Neuronal stem cell (in vitro differentiated cells): ENCODE results near the gene PPP2R5E. TPM values are rescaled to one million over a fixed set of nuclear protein-coding genes. Genes with fewer than 3 reads are reported as not detected.

Source experiments
- DNase-seq: peaks from one replicate; pipeline ENCODE4 v3.0.0-alpha.2; 2013; ENCODE audit warnings: low spot score
- H2AFZ ChIP-seq: one replicate; pipeline ENCODE4 v1.6.1; 2013; ENCODE audit warnings: mild to moderate bottlenecking, low read length, inconsistent platforms
- H2AK5ac ChIP-seq: 2 replicates; pipeline ENCODE4 v1.6.1; 2013; ENCODE audit warnings: low read depth, mild to moderate bottlenecking, inconsistent platforms, low read length, moderate library complexity, mixed read lengths
- H2BK120ac ChIP-seq: 2 replicates; pipeline ENCODE4 v1.6.1; 2013; ENCODE audit warnings: low read depth, mild to moderate bottlenecking, inconsistent platforms, low read length, moderate library complexity, mixed read lengths
- H2BK12ac ChIP-seq: one replicate; pipeline ENCODE4 v1.6.1; 2013; ENCODE audit warnings: low read length, inconsistent platforms
- H2BK15ac ChIP-seq: 2 replicates; pipeline ENCODE4 v1.6.1; 2013; ENCODE audit warnings: mild to moderate bottlenecking, low read length, inconsistent platforms, mixed read lengths
- H2BK5ac ChIP-seq: one replicate; pipeline ENCODE4 v1.6.1; 2013; ENCODE audit warnings: inconsistent platforms, mild to moderate bottlenecking, low read length, moderate library complexity
- H3K14ac ChIP-seq: one replicate; pipeline ENCODE4 v1.6.1; 2013; ENCODE audit warnings: low read length, inconsistent platforms
- H3K18ac ChIP-seq: 2 replicates; pipeline ENCODE4 v1.6.1; 2013; ENCODE audit warnings: low read length, inconsistent platforms
- H3K23ac ChIP-seq: 2 replicates; pipeline ENCODE4 v1.6.1; 2013; ENCODE audit warnings: low read depth, mild to moderate bottlenecking, mixed read lengths, low read length, inconsistent platforms; ENCODE audit not compliant: poor library complexity
- H3K27ac ChIP-seq: replicated peaks from 3 replicates; pipeline ENCODE4 v1.5.1; 2013; ENCODE audit warnings: low read length, inconsistent platforms
- H3K27me3 ChIP-seq, 3 experiments: 2 replicates each; pipeline ENCODE4 v1.6.1; 2013; ENCODE audit warnings: low read length in 3 of 3, mild to moderate bottlenecking in 2 of 3, inconsistent platforms in 1 of 3, low read depth in 1 of 3, mixed read lengths in 1 of 3, moderate library complexity in 1 of 3; ENCODE audit not compliant: control insufficient read depth in 3 of 3, insufficient read depth in 3 of 3
- H3K36me3 ChIP-seq, 2 donors: replicated peaks in 1 of 2; 2 replicates each; pipeline ENCODE4 v1.6.1; 2013; ENCODE audit warnings: low read length in 2 of 2; ENCODE audit not compliant: control insufficient read depth in 2 of 2, insufficient read depth in 2 of 2
- H3K4ac ChIP-seq: 2 replicates; pipeline ENCODE4 v1.6.1; 2013; ENCODE audit warnings: inconsistent platforms, mild to moderate bottlenecking, low read length, moderate library complexity
- H3K4me1 ChIP-seq, 2 donors: 1 replicate in 1 of 2; 2 replicates in 1 of 2; pipeline ENCODE4 v1.6.1; 2013; ENCODE audit warnings: low read length in 2 of 2, low read depth in 1 of 2; ENCODE audit not compliant: control insufficient read depth in 2 of 2, insufficient read depth in 1 of 2
- H3K4me2 ChIP-seq: one replicate; pipeline ENCODE4 v1.6.1; 2013; ENCODE audit warnings: mild to moderate bottlenecking, low read length, inconsistent platforms; ENCODE audit not compliant: insufficient read depth, poor library complexity, severe bottlenecking
- H3K4me3 ChIP-seq, 2 donors: 2 replicates each; pipeline ENCODE4 v1.5.1; 2013; ENCODE audit warnings: low read length in 2 of 2, mild to moderate bottlenecking in 2 of 2, inconsistent platforms in 1 of 2, moderate library complexity in 1 of 2
- H3K79me1 ChIP-seq: one replicate; pipeline ENCODE4 v1.6.1; 2013; ENCODE audit warnings: low read depth, mild to moderate bottlenecking, inconsistent platforms, low read length, moderate library complexity
- H3K9ac ChIP-seq: one replicate; pipeline ENCODE4 v1.6.1; 2013; ENCODE audit warnings: mild to moderate bottlenecking, low read depth, low read length, inconsistent platforms; ENCODE audit not compliant: poor library complexity
- H3K9me3 ChIP-seq, 2 donors: replicated peaks in 1 of 2; 2 replicates each; pipeline versions ENCODE3 to v1.6.1; 2013; ENCODE audit warnings: low read length in 2 of 2, mild to moderate bottlenecking in 2 of 2, inconsistent platforms in 1 of 2, low read depth in 1 of 2, mixed read lengths in 1 of 2, moderate library complexity in 1 of 2; ENCODE audit not compliant: control insufficient read depth in 2 of 2, insufficient read depth in 1 of 2
- H4K8ac ChIP-seq: one replicate; pipeline ENCODE4 v1.6.1; 2013; ENCODE audit warnings: low read depth, mild to moderate bottlenecking, inconsistent platforms, low read length, moderate library complexity
- H4K91ac ChIP-seq: one replicate; pipeline ENCODE4 v1.6.1; 2013; ENCODE audit warnings: low read length, low read depth, mild to moderate bottlenecking, inconsistent platforms; ENCODE audit not compliant: poor library complexity
- WGBS, 2 donors: extraction: QIAGEN DNeasy Blood & Tissue Kit; methylation state at CpG; one replicate each; pipeline ENCODE4 v1.1.7; 2013; ENCODE audit warnings: missing lambda C conversion rate in 2 of 2, mixed read lengths in 1 of 2; ENCODE audit not compliant: insufficient read length in 2 of 2, insufficient replicate concordance in 1 of 2; ENCODE audit errors: extremely low coverage in 2 of 2; 5-methylcytosine and 5-hydroxymethylcytosine counted together
- small RNA-seq: library from polyadenylated mRNA; stranded (forward); fragments of <200 nt; extraction: miRNeasy Mini kit (QIAGEN cat#:217004); gene quantifications from one replicate; pipeline ENCODE3, GENCODE V24; 2013; ENCODE audit not compliant: insufficient read depth

PPP2R5E gene

DNA sequence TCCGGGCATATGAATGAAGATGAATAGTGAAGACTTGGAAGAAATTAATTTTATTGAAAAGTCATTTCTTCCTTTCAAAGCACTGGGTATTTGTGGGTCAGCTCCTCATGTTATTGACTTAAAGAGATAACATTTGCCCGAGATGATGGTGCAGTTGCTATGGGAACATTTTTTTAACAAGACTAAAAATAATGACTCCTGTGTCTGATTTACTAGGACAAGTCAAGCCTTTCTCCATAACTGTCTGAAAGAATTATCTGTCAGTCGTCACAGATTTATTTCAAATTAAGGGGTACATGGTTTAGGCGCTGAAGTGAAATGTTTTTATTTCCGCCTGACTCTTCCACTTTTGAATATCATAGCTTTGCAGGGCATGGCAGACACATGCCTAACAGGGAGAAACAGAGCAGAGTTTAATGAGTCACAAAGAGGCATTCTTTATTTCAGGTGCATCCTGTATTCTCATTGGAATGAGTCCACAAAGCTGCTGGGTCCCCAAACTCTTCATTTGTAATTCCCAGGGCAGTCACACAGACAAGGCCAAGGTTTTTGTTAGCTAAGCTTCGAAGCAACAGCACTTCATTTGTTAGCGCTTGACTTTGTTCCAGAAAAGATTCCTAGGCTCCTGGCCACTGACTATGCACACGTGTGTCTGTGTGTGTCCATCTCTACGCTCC lies 220.1 kb downstream of the PPP2R5E start:
- Histone ChIP-seq H3K18ac (no peak overlapping the region), H3K4me1 (peaks cover 0 to 8% of the 10 kb centered on the region in 2 donors), H3K14ac (no peak overlapping the region), H2AFZ (no peak overlapping the region), H3K36me3 (no peaks in the 10 kb centered on the region), H3K79me1 (no peaks in the 10 kb centered on the region), H3K23ac (no peak overlapping the region), H3K4ac (no peak overlapping the region), H2BK120ac (no peak overlapping the region), H2BK12ac (no peak overlapping the region), H3K27ac (no peak overlapping the region), H4K91ac (no peak overlapping the region), H3K4me2 (no peak overlapping the region), H3K4me3 (no peak overlapping the region), H2AK5ac (no peak overlapping the region), H3K9ac (no peak overlapping the region), H4K8ac (no peak overlapping the region), H2BK5ac (no peak overlapping the region), H3K9me3 (no peaks in the 10 kb centered on the region), H2BK15ac (no peak overlapping the region), H3K27me3 (no peaks in the 10 kb centered on the region)
- no peak for DNase-seq
- WGBS, 2 donors: no CpG with 5 or more reads among the region's 9 CpGs

GRCh38 chr14:63322472-63322871 lies 220.7 kb downstream of the PPP2R5E start:
- H3K4me2 ChIP-seq: no peak overlapping the region
- H3K9ac ChIP-seq: no peak overlapping the region
- H3K18ac ChIP-seq: no peak overlapping the region
- no peaks in the 10 kb centered on the region for H3K27me3 ChIP-seq
- no peaks in the 10 kb centered on the region for H3K79me1 ChIP-seq
- H2BK120ac ChIP-seq: no peak overlapping the region
- H4K8ac ChIP-seq: no peak overlapping the region
- no peak overlapping the region for H2BK5ac ChIP-seq
- H2BK12ac ChIP-seq: no peak overlapping the region
- H2AFZ ChIP-seq: no peak overlapping the region
- H3K14ac ChIP-seq: no peak overlapping the region
- H3K27ac ChIP-seq: no peak overlapping the region
- H4K91ac ChIP-seq: no peak overlapping the region
- no peak overlapping the region for H3K4ac ChIP-seq
- no peak overlapping the region for H2AK5ac ChIP-seq
- H3K4me3 ChIP-seq: no peak overlapping the region
- no peak overlapping the region for H3K23ac ChIP-seq
- no peak for DNase-seq
- H3K36me3 ChIP-seq: no peaks in the 10 kb centered on the region
- no CpG with 5 or more reads among the region's 1 CpG for WGBS, 2 donors
- H3K4me1 ChIP-seq: peaks cover 0 to 8% of the 10 kb centered on the region in 2 donors
- H3K9me3 ChIP-seq: no peaks in the 10 kb centered on the region
- H2BK15ac ChIP-seq: no peak overlapping the region

Small RNAs within 50 kb of the gene (small RNA-seq; reads per million reads assigned to genes)
- not detected for gene RF00601
